NCI-H2196 (cell line): ENCODE data around the gene GFM1.

Source experiments
- DNase-seq: peaks from one replicate; lab custom pipeline; 2025; ENCODE audit not compliant: unreplicated experiment; lab: John Stamatoyannopoulos, UW

Gene GFM1

GRCh38 chr3:158644345-158644908 lies at the start of gene GFM1:
Gene GFM1 (plus strand): TSS chr3:158644527. CDS start chr3:158644635, 108 bp downstream.
- peak; percentile 100 for DNase-seq

- DNase-seq, result no peak
Measured at GRCh38 chr3:158600787-158601186, 43.5 kb upstream of the GFM1 start.

- DNase-seq, result no peak
Measured at GRCh38 chr3:158602227-158602626, 42.1 kb upstream of the GFM1 start.

- no peak for DNase-seq
Measured at GRCh38 chr3:158617982-158618875, 26.1 kb upstream of the GFM1 start.

- DNase-seq, result no peak
Measured at GRCh38 chr3:158625881-158626280, 18.4 kb upstream of the GFM1 start.

- DNase-seq, result no peak
Measured at GRCh38 chr3:158631981-158632380, 12.3 kb upstream of the GFM1 start.

- no peak for DNase-seq
Measured at GRCh38 chr3:158640646-158641045, 3.7 kb upstream of the GFM1 start.

GRCh38 chr3:158642005-158642404 lies 2.3 kb upstream of the GFM1 start:
- no peak for DNase-seq

- DNase-seq, result no peak
Measured at GRCh38 chr3:158642474-158643210, 1.7 kb upstream of the GFM1 start.

- DNase-seq, result no peak
Measured at GRCh38 chr3:158649791-158650190, 5.5 kb downstream of the GFM1 start.

- no peak for DNase-seq
Measured at GRCh38 chr3:158651192-158651591, 6.9 kb downstream of the GFM1 start.

- no peak for DNase-seq
Measured at GRCh38 chr3:158652463-158652862, 8.1 kb downstream of the GFM1 start.

GRCh38 chr3:158658889-158659288 lies 14.6 kb downstream of the GFM1 start:
- no peak for DNase-seq

- DNase-seq, result peak; percentile 78
Measured at GRCh38 chr3:158659454-158660237, 15.3 kb downstream of the GFM1 start.

- no peak for DNase-seq
Measured at GRCh38 chr3:158660711-158661110, 16.4 kb downstream of the GFM1 start.

GRCh38 chr3:158663246-158663645 lies 18.9 kb downstream of the GFM1 start:
- DNase-seq, result no peak

GRCh38 chr3:158663832-158664231 lies 19.5 kb downstream of the GFM1 start:
- DNase-seq, result no peak

GRCh38 chr3:158666416-158666815 lies 22.1 kb downstream of the GFM1 start:
- no peak for DNase-seq

- DNase-seq, result peak; percentile 56
Measured at GRCh38 chr3:158668506-158668905, 24.2 kb downstream of the GFM1 start.

- DNase-seq, result no peak
Measured at GRCh38 chr3:158671821-158672214, 27.5 kb downstream of the GFM1 start.
